Hematopoietic multipotent progenitor cell treated with erythropoietin and hydrocortisone succinate and interleukin-3 and kit ligand, for 17 days (in vitro differentiated cells): Measurements from ENCODE around the gene TRIP4.
"Not testable (repeated sequence)": the region's sequence is repeated elsewhere in the genome, so short reads cannot be mapped to it uniquely, and the experiment has no call there.

Experiments used
- DNase-seq: peaks from one replicate; pipeline ENCODE4 v3.0.0-alpha.2; 2015; ENCODE audit warnings: low spot score

Gene TRIP4

GRCh38 chr15:64490598-64491259, 103.1 kb downstream of the TRIP4 start:
- no peak for DNase-seq

GRCh38 chr15:64493641-64494040, 106.0 kb downstream of the TRIP4 start:
- DNase-seq, result no peak

- DNase-seq, result not testable (repeated sequence)
Observed at GRCh38 chr15:64495968-64496367, 108.3 kb downstream of the TRIP4 start.

GRCh38 chr15:64500695-64501395, 113.2 kb downstream of the TRIP4 start:
- no peak for DNase-seq

GRCh38 chr15:64501396-64501715, 113.7 kb downstream of the TRIP4 start:
- DNase-seq, result no peak

GRCh38 chr15:64502151-64502550, 114.5 kb downstream of the TRIP4 start:
- no peak for DNase-seq

GRCh38 chr15:64502551-64502950, 114.9 kb downstream of the TRIP4 start:
- DNase-seq, result no peak

GRCh38 chr15:64503197-64503596, 115.6 kb downstream of the TRIP4 start:
- DNase-seq, result no peak

GRCh38 chr15:64503640-64504039, 116.0 kb downstream of the TRIP4 start:
- DNase-seq, result no peak
